Activated naive CD4-positive, alpha-beta T cell treated with anti-CD3 and anti-CD28 coated beads, Interleukin-2, amount 50 U/mL, for 24 hours (primary cell): ENCODE data around the gene TNFAIP8L3.
A peak's percentile ranks its signal among the peaks of the same experiment; 100 is the strongest.

ENCODE experiments used
- H3K27ac Mint-ChIP-seq: one replicate; pipeline ENCODE4 v1.8.0; 2021; ENCODE audit warnings: mild to moderate bottlenecking, mixed read lengths
- H3K27me3 Mint-ChIP-seq: one replicate; pipeline ENCODE4 v1.8.0; 2021; ENCODE audit warnings: mixed read lengths
- H3K36me3 Mint-ChIP-seq: one replicate; pipeline ENCODE4 v1.8.0; 2021; ENCODE audit warnings: mixed read lengths
- H3K4me1 Mint-ChIP-seq: one replicate; pipeline ENCODE4 v1.8.0; 2021; ENCODE audit warnings: mixed read lengths
- H3K4me3 Mint-ChIP-seq: one replicate; pipeline ENCODE4 v1.8.0; 2021; ENCODE audit warnings: mild to moderate bottlenecking, mixed read lengths
- H3K9me3 Mint-ChIP-seq: one replicate; pipeline ENCODE4 v1.8.0; 2021; ENCODE audit warnings: mixed read lengths

Gene TNFAIP8L3

GRCh38 chr15:51085764-51086163 is 8.9 kb downstream of the TNFAIP8L3 start:
- Mint-ChIP-seq H3K4me3 (no peak overlapping the region), H3K27me3 (peaks cover 15% of the 10 kb centered on the region), H3K27ac (no peak overlapping the region), H3K4me1 (no peaks in the 10 kb centered on the region), H3K36me3 (no peaks in the 10 kb centered on the region), H3K9me3 (no peaks in the 10 kb centered on the region)

- Mint-ChIP-seq H3K4me3 (no peak overlapping the region), H3K27ac (no peak overlapping the region), H3K36me3 (no peaks in the 10 kb centered on the region), H3K4me1 (no peaks in the 10 kb centered on the region), H3K27me3 (peaks cover 6% of the 10 kb centered on the region), H3K9me3 (no peaks in the 10 kb centered on the region)
These were observed 11.0 kb downstream of the TNFAIP8L3 start for GRCh38 chr15:51083641-51084166.

GRCh38 chr15:51082246-51082645 is 12.5 kb downstream of the TNFAIP8L3 start:
- peaks cover 8% of the 10 kb centered on the region for H3K27me3 Mint-ChIP-seq
- H3K9me3 Mint-ChIP-seq, result no peaks in the 10 kb centered on the region
- no peak overlapping the region for H3K27ac Mint-ChIP-seq
- no peak overlapping the region for H3K4me3 Mint-ChIP-seq
- H3K4me1 Mint-ChIP-seq, result no peaks in the 10 kb centered on the region
- no peaks in the 10 kb centered on the region for H3K36me3 Mint-ChIP-seq

- Mint-ChIP-seq H3K27me3 (peaks cover 12% of the 10 kb centered on the region), H3K36me3 (no peaks in the 10 kb centered on the region), H3K27ac (no peak overlapping the region), H3K4me3 (no peak overlapping the region), H3K4me1 (no peaks in the 10 kb centered on the region), H3K9me3 (no peaks in the 10 kb centered on the region)
These were observed 14.4 kb downstream of the TNFAIP8L3 start for GRCh38 chr15:51080286-51080685.

- Mint-ChIP-seq H3K4me1 (no peaks in the 10 kb centered on the region), H3K27me3 (peaks cover 12% of the 10 kb centered on the region), H3K9me3 (no peaks in the 10 kb centered on the region), H3K36me3 (no peaks in the 10 kb centered on the region), H3K27ac (no peak overlapping the region), H3K4me3 (no peak overlapping the region)
These were observed 15.5 kb downstream of the TNFAIP8L3 start for GRCh38 chr15:51079226-51079625.

GRCh38 chr15:51077221-51078153 is 17.2 kb downstream of the TNFAIP8L3 start:
- Mint-ChIP-seq H3K9me3 (no peaks in the 10 kb centered on the region), H3K4me3 (peak overlapping the region; percentile 37), H3K4me1 (no peaks in the 10 kb centered on the region), H3K36me3 (no peaks in the 10 kb centered on the region), H3K27ac (no peak overlapping the region), H3K27me3 (peaks cover 12% of the 10 kb centered on the region)

- Mint-ChIP-seq H3K27ac (no peak overlapping the region), H3K36me3 (no peaks in the 10 kb centered on the region), H3K9me3 (no peaks in the 10 kb centered on the region), H3K4me1 (no peaks in the 10 kb centered on the region), H3K27me3 (peaks cover 12% of the 10 kb centered on the region), H3K4me3 (peak overlapping the region; percentile 37)
These were observed 18.0 kb downstream of the TNFAIP8L3 start for GRCh38 chr15:51076524-51077220.

GRCh38 chr15:51075826-51076523 is 18.7 kb downstream of the TNFAIP8L3 start:
- Mint-ChIP-seq H3K9me3 (no peaks in the 10 kb centered on the region), H3K36me3 (no peaks in the 10 kb centered on the region), H3K27me3 (peaks cover 12% of the 10 kb centered on the region), H3K4me1 (no peaks in the 10 kb centered on the region), H3K27ac (no peak overlapping the region), H3K4me3 (no peak overlapping the region)

GRCh38 chr15:51075364-51075763 is 19.3 kb downstream of the TNFAIP8L3 start:
- Mint-ChIP-seq H3K4me3 (no peak overlapping the region), H3K27ac (no peak overlapping the region), H3K4me1 (no peaks in the 10 kb centered on the region), H3K9me3 (no peaks in the 10 kb centered on the region), H3K27me3 (peaks cover 12% of the 10 kb centered on the region), H3K36me3 (no peaks in the 10 kb centered on the region)

- no peaks in the 10 kb centered on the region for H3K36me3 Mint-ChIP-seq
- H3K4me1 Mint-ChIP-seq, result no peaks in the 10 kb centered on the region
- no peak overlapping the region for H3K27ac Mint-ChIP-seq
- H3K4me3 Mint-ChIP-seq, result no peak overlapping the region
- peaks cover 12% of the 10 kb centered on the region for H3K27me3 Mint-ChIP-seq
- no peaks in the 10 kb centered on the region for H3K9me3 Mint-ChIP-seq
These were observed 19.8 kb downstream of the TNFAIP8L3 start for GRCh38 chr15:51074926-51075325.

- no peak overlapping the region for H3K4me3 Mint-ChIP-seq
- H3K9me3 Mint-ChIP-seq, result no peaks in the 10 kb centered on the region
- no peak overlapping the region for H3K27ac Mint-ChIP-seq
These were observed 23.1 kb downstream of the TNFAIP8L3 start for GRCh38 chr15:51071578-51071977.

GRCh38 chr15:51069983-51070382 is 24.7 kb downstream of the TNFAIP8L3 start:
- H3K27me3 Mint-ChIP-seq, result peaks cover 1% of the 10 kb centered on the region
- H3K4me1 Mint-ChIP-seq, result no peaks in the 10 kb centered on the region
- no peak overlapping the region for H3K4me3 Mint-ChIP-seq
- no peak overlapping the region for H3K27ac Mint-ChIP-seq
- H3K9me3 Mint-ChIP-seq, result no peaks in the 10 kb centered on the region
- no peaks in the 10 kb centered on the region for H3K36me3 Mint-ChIP-seq

More at GRCh38 chr15:51071578-51071977, 23.1 kb downstream of the TNFAIP8L3 start:
- Mint-ChIP-seq H3K4me1 (no peaks in the 10 kb centered on the region), H3K36me3 (no peaks in the 10 kb centered on the region), H3K27me3 (peaks cover 4% of the 10 kb centered on the region)

- H3K9me3 Mint-ChIP-seq, result no peaks in the 10 kb centered on the region
- no peaks in the 10 kb centered on the region for H3K36me3 Mint-ChIP-seq
- H3K4me3 Mint-ChIP-seq, result no peak overlapping the region
- no peak overlapping the region for H3K27ac Mint-ChIP-seq
- no peaks in the 10 kb centered on the region for H3K4me1 Mint-ChIP-seq
- peaks cover 8% of the 10 kb centered on the region for H3K27me3 Mint-ChIP-seq
These were observed 27.2 kb downstream of the TNFAIP8L3 start for GRCh38 chr15:51067510-51067909.

GRCh38 chr15:51065781-51066180 is 28.9 kb downstream of the TNFAIP8L3 start:
- no peaks in the 10 kb centered on the region for H3K9me3 Mint-ChIP-seq
- H3K4me3 Mint-ChIP-seq, result no peak overlapping the region
- H3K36me3 Mint-ChIP-seq, result no peaks in the 10 kb centered on the region
- peaks cover 8% of the 10 kb centered on the region for H3K27me3 Mint-ChIP-seq
- H3K4me1 Mint-ChIP-seq, result no peaks in the 10 kb centered on the region
- H3K27ac Mint-ChIP-seq, result no peak overlapping the region

GRCh38 chr15:51065261-51065660 is 29.4 kb downstream of the TNFAIP8L3 start:
- Mint-ChIP-seq H3K27ac (no peak overlapping the region), H3K9me3 (no peaks in the 10 kb centered on the region), H3K4me1 (no peaks in the 10 kb centered on the region), H3K27me3 (peaks cover 10% of the 10 kb centered on the region), H3K36me3 (no peaks in the 10 kb centered on the region), H3K4me3 (no peak overlapping the region)
